Occipital lobe (tissue), 2 donors: ENCODE measurements around the gene PI4K2B. TPM values are rescaled to one million over a fixed set of nuclear protein-coding genes. Genes with fewer than 3 reads are reported as not detected.
"Not testable (repeated sequence)": the region's sequence is repeated elsewhere in the genome, so short reads cannot be mapped to it uniquely, and the experiment has no call there.

ENCODE experiments used
- DNase-seq: peaks from one replicate; lab custom pipeline; 2025; lab: John Stamatoyannopoulos, UW
- total RNA-seq: library from RNA; depleted of rRNA; stranded (reverse); fragments of >200 nt; gene quantifications from one replicate; pipeline ENCODE4 v1.2.3, GENCODE V29; 2014

Gene PI4K2B
- total RNA-seq = 8.7 TPM

GRCh38 chr4:25233737-25234389 is at the start of gene PI4K2B:
Gene PI4K2B (plus strand): TSS chr4:25234033. CDS start chr4:25234164, 131 bp downstream.
- DNase-seq = peak; percentile 72

- no peak for DNase-seq
Observed at GRCh38 chr4:25184056-25184455, 49.8 kb upstream of the PI4K2B start.

GRCh38 chr4:25190407-25190806 is 43.4 kb upstream of the PI4K2B start:
- no peak for DNase-seq

GRCh38 chr4:25198713-25199112 is 35.1 kb upstream of the PI4K2B start:
- DNase-seq = no peak

GRCh38 chr4:25207997-25208396 is 25.8 kb upstream of the PI4K2B start:
- no peak for DNase-seq

- DNase-seq = no peak
Observed at GRCh38 chr4:25209702-25210101, 24.1 kb upstream of the PI4K2B start.

GRCh38 chr4:25211721-25212120 is 22.1 kb upstream of the PI4K2B start:
- no peak for DNase-seq

GRCh38 chr4:25212822-25213221 is 21.0 kb upstream of the PI4K2B start:
- no peak for DNase-seq

GRCh38 chr4:25213347-25213979 is 20.4 kb upstream of the PI4K2B start:
- no peak for DNase-seq

- not testable (repeated sequence) for DNase-seq
Observed at GRCh38 chr4:25214750-25215149, 19.1 kb upstream of the PI4K2B start.

- no peak for DNase-seq
Observed at GRCh38 chr4:25215511-25215910, 18.3 kb upstream of the PI4K2B start.

- no peak for DNase-seq
Observed at GRCh38 chr4:25221377-25221776, 12.5 kb upstream of the PI4K2B start.

GRCh38 chr4:25223802-25224375 is 9.9 kb upstream of the PI4K2B start:
- DNase-seq = no peak

GRCh38 chr4:25229804-25230203 is 4.0 kb upstream of the PI4K2B start:
- no peak for DNase-seq

GRCh38 chr4:25233194-25233593 is 639 bp upstream of the PI4K2B start:
- no peak for DNase-seq

- DNase-seq = peak; percentile 33
Observed at GRCh38 chr4:25234390-25235370, 847 bp downstream of the PI4K2B start.

GRCh38 chr4:25235401-25235800 is 1.6 kb downstream of the PI4K2B start:
- DNase-seq = no peak

- not testable (repeated sequence) for DNase-seq
Observed at GRCh38 chr4:25236030-25236429, 2.2 kb downstream of the PI4K2B start.

- DNase-seq = no peak
Observed at GRCh38 chr4:25236971-25237370, 3.1 kb downstream of the PI4K2B start.

- DNase-seq = no peak
Observed at GRCh38 chr4:25238052-25238451, 4.2 kb downstream of the PI4K2B start.

GRCh38 chr4:25239528-25239927 is 5.7 kb downstream of the PI4K2B start:
- DNase-seq = not testable (repeated sequence)

- not testable (repeated sequence) for DNase-seq
Observed at GRCh38 chr4:25240754-25241210, 6.9 kb downstream of the PI4K2B start.
